CD4-positive, alpha-beta T cell treated with Interleukin-21 for 1 hour (primary cell): ENCODE results near the gene DHX16.
"Not testable (repeated sequence)": the region's sequence is repeated elsewhere in the genome, so short reads cannot be mapped to it uniquely, and the experiment has no call there.

ENCODE experiments used
- DNase-seq: peaks from one replicate; pipeline ENCODE4 v3.0.0-alpha.2; 2020

DHX16 gene

GRCh38 chr6:30672445-30673253, at the start of gene DHX16:
TSS of gene DHX16 (minus strand) at chr6:30673006. CDS start at chr6:30672841, 165 bp downstream.
- DNase-seq, result peak; percentile 94

- DNase-seq, result not testable (repeated sequence)
These were observed 49.1 kb upstream of the DHX16 start for GRCh38 chr6:30722025-30722279.

- peak; percentile 95 for DNase-seq
These were observed 48.6 kb upstream of the DHX16 start for GRCh38 chr6:30721198-30722024.

GRCh38 chr6:30720738-30721197, 48.0 kb upstream of the DHX16 start:
- peak; percentile 53 for DNase-seq

- peak; percentile 96 for DNase-seq
These were observed 47.3 kb upstream of the DHX16 start, which contains the start of gene TUBB for GRCh38 chr6:30719791-30720737. TSS of gene TUBB (plus strand) at chr6:30720352. CDS start at chr6:30720507, 155 bp downstream.

- no peak for DNase-seq
These were observed 46.5 kb upstream of the DHX16 start for GRCh38 chr6:30719356-30719755.

- DNase-seq, result not testable (repeated sequence)
These were observed 45.3 kb upstream of the DHX16 start for GRCh38 chr6:30717845-30718720.

GRCh38 chr6:30717129-30717844, 44.5 kb upstream of the DHX16 start, which contains the start of gene MDC1:
TSS of gene MDC1 (minus strand) at chr6:30717281. CDS start at chr6:30715175, 2,106 bp downstream.
- DNase-seq, result peak; percentile 100

GRCh38 chr6:30716879-30717128, 44.0 kb upstream of the DHX16 start:
- DNase-seq, result no peak

GRCh38 chr6:30714263-30714662, 41.5 kb upstream of the DHX16 start:
- no peak for DNase-seq

GRCh38 chr6:30712441-30712945, 39.7 kb upstream of the DHX16 start:
- DNase-seq, result no peak

- no peak for DNase-seq
These were observed 39.1 kb upstream of the DHX16 start for GRCh38 chr6:30711758-30712380.

GRCh38 chr6:30709101-30709868, 36.5 kb upstream of the DHX16 start:
- no peak for DNase-seq

- no peak for DNase-seq
These were observed 34.6 kb upstream of the DHX16 start for GRCh38 chr6:30707281-30707850.

GRCh38 chr6:30705620-30706019, 32.8 kb upstream of the DHX16 start:
- no peak for DNase-seq

GRCh38 chr6:30703821-30704220, 31.0 kb upstream of the DHX16 start:
- no peak for DNase-seq

GRCh38 chr6:30703011-30703410, 30.2 kb upstream of the DHX16 start:
- no peak for DNase-seq

GRCh38 chr6:30700340-30700739, 27.5 kb upstream of the DHX16 start:
- no peak for DNase-seq

GRCh38 chr6:30696432-30696831, 23.6 kb upstream of the DHX16 start:
- no peak for DNase-seq
